ENCODE measurements around the gene PLA2G3.
A peak's percentile ranks its signal among the peaks of the same experiment; 100 is the strongest.

DNA sequence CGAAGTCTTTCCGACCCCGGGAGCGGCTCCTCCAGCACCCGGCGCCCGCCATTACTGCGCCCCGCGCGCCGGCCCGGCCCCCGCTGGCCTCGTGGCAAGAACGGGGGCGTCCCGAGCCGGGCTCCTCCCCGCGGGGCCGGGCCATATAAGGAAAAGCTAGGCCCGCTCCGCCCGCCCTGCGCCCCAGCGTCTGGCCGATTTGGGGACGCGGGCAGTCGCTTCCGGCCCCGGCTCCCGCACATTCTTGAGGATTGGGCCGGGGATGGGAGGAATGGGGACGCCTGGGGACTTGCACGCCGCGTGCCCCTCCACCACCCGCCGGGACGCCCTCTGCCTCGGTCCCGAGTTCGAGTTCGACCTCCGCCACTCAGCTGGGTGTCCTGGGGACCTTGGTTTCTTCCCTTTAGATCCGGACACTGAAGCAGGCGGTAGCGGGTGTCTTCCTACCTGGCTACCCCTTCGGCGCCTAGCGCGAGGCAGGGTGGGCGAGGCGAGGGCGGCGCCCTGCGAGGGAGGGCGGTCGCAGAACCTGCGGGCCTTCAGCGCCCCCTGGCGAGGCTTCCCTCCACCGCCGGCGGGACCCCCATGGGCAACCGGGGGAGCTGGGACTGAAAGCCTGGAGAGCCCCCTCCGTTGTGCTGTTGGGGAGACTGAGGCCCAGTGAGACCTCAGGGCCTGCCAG lies 55.4 kb downstream of the PLA2G3 start:
- TF ChIP-seq, protein P1, sequence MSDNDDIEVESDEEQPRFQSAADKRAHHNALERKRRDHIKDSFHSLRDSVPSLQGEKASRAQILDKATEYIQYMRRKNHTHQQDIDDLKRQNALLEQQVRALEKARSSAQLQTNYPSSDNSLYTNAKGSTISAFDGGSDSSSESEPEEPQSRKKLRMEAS (CRISPR knock-in tag; IDR thresholded peaks at IDR 0.05): peak; percentile 97
- peak; percentile 84 for TF ChIP-seq CTCF (IDR thresholded peaks at IDR 0.05)

Data from WTC11 (cell line).